Measurements from ENCODE around the gene HSPA12B.

- TF ChIP-seq, protein P1, sequence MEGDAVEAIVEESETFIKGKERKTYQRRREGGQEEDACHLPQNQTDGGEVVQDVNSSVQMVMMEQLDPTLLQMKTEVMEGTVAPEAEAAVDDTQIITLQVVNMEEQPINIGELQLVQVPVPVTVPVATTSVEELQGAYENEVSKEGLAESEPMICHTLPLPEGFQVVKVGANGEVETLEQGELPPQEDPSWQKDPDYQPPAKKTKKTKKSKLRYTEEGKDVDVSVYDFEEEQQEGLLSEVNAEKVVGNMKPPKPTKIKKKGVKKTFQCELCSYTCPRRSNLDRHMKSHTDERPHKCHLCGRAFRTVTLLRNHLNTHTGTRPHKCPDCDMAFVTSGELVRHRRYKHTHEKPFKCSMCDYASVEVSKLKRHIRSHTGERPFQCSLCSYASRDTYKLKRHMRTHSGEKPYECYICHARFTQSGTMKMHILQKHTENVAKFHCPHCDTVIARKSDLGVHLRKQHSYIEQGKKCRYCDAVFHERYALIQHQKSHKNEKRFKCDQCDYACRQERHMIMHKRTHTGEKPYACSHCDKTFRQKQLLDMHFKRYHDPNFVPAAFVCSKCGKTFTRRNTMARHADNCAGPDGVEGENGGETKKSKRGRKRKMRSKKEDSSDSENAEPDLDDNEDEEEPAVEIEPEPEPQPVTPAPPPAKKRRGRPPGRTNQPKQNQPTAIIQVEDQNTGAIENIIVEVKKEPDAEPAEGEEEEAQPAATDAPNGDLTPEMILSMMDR (IDR thresholded peaks at IDR 0.05) = no peak
- TF ChIP-seq EP300 (IDR thresholded peaks at IDR 0.05) (no peak), POLR2A (IDR thresholded peaks at IDR 0.05) (no peak), POLR2AphosphoS5 (IDR thresholded peaks at IDR 0.05) (no peak)
Observed at GRCh38 chr20:3771552-3772058, 39.1 kb downstream of the HSPA12B start.

Data from upper lobe of left lung (tissue), 4 donors.